Natural killer cell (primary cell): ENCODE data around the gene DUSP18. TPM values are rescaled to one million over a fixed set of nuclear protein-coding genes. Genes with fewer than 3 reads are reported as not detected.

Experiments used
- ATAC-seq, 3 donors: fragments of 150-1000 bp in 2 of 3; fragments of 200-7000 bp in 1 of 3; cut with Tn5 transposase; 1 replicate in 1 of 3; 2 replicates in 2 of 3; pipeline ENCODE4 v1.10.0; 2021; ENCODE audit warnings: mild to moderate bottlenecking in 2 of 3, moderate library complexity in 2 of 3
- DNase-seq, 2 donors: peaks; one replicate each; pipeline versions ENCODE4 v3.0.0 to v3.0.0-alpha.2; 2013 to 2021; ENCODE audit warnings: mixed read lengths in 1 of 2
- H3K27ac ChIP-seq: one replicate; pipeline ENCODE4 v1.5.1; 2013; ENCODE audit warnings: mild to moderate bottlenecking, low read length
- H3K27me3 ChIP-seq: one replicate; pipeline ENCODE4 v1.6.1; 2013; ENCODE audit warnings: low read length; ENCODE audit not compliant: control insufficient read depth, insufficient read depth
- H3K36me3 ChIP-seq: one replicate; pipeline ENCODE4 v1.6.1; 2013; ENCODE audit warnings: low read length; ENCODE audit not compliant: control insufficient read depth, insufficient read depth
- H3K4me1 ChIP-seq: one replicate; pipeline ENCODE4 v1.6.1; 2013; ENCODE audit warnings: low read length; ENCODE audit not compliant: control insufficient read depth, insufficient read depth
- H3K4me3 ChIP-seq: one replicate; pipeline ENCODE4 v1.5.1; 2013; ENCODE audit warnings: low read length
- H3K9me3 ChIP-seq: one replicate; pipeline ENCODE4 v1.6.1; 2013; ENCODE audit warnings: low read length; ENCODE audit not compliant: control insufficient read depth, insufficient read depth
- H3K27ac Mint-ChIP-seq, 2 donors: one replicate each; pipeline ENCODE4 v1.8.0; 2022; ENCODE audit warnings: mild to moderate bottlenecking in 2 of 2, mixed read lengths in 2 of 2, moderate library complexity in 1 of 2
- H3K27me3 Mint-ChIP-seq, 2 donors: one replicate each; pipeline ENCODE4 v1.8.0; 2022; ENCODE audit warnings: low read depth in 2 of 2, mixed read lengths in 2 of 2
- H3K36me3 Mint-ChIP-seq: one replicate; pipeline ENCODE4 v1.8.0; 2022; ENCODE audit warnings: mixed read lengths
- H3K4me1 Mint-ChIP-seq, 2 donors: one replicate each; pipeline ENCODE4 v1.8.0; 2022; ENCODE audit warnings: mixed read lengths in 2 of 2
- H3K4me3 Mint-ChIP-seq: one replicate; pipeline ENCODE4 v1.8.0; 2022; ENCODE audit warnings: mild to moderate bottlenecking, moderate library complexity, mixed read lengths
- H3K9me3 Mint-ChIP-seq, 2 donors: one replicate each; pipeline ENCODE4 v1.8.0; 2022; ENCODE audit warnings: mixed read lengths in 2 of 2
- CTCF ChIP-seq: fragments of 200-600 bp; IDR thresholded peaks from one replicate; pipeline ENCODE4 v1.8.0; 2022; ENCODE audit warnings: antibody characterized with exemption
- whole genome bisulfite sequencing: methylation state at CpG from one replicate; pipeline ENCODE4 v1.1.7; 2013; ENCODE audit warnings: missing lambda C conversion rate; ENCODE audit not compliant: insufficient coverage; 5-methylcytosine and 5-hydroxymethylcytosine counted together
- intact Hi-C: fragments of 100-400 bp; cut with micrococcal nuclease; formaldehyde crosslinking; loops from one replicate; pipeline ENCODE4 v1.14.2; 2022
- total RNA-seq, 4 donors: library from RNA; stranded (reverse); fragments of 120-200 nt in 1 of 4; gene quantifications; one replicate each; pipeline versions ENCODE4 v1.2.3 to v1.2.4, GENCODE V29; 2013 to 2022

Gene DUSP18
- total RNA-seq, 3 donors from 2014 or later (not counting 1 experiment from before 2014, with no cell fraction given): 10.2 to 12.8 (median 10.5) TPM

GRCh38 chr22:30701872-30702271 lies 34.2 kb upstream of the DUSP18 start:
- no peaks in the 10 kb centered on the region for H3K36me3 Mint-ChIP-seq
- H3K27ac Mint-ChIP-seq: no peak overlapping the region
- no peak overlapping the region for H3K27ac ChIP-seq
- ATAC-seq (no peak), DNase-seq (no peak)
- no peaks in the 10 kb centered on the region for H3K36me3 ChIP-seq
- no peaks in the 10 kb centered on the region for H3K27me3 ChIP-seq
- no peak for TF ChIP-seq CTCF
- no peaks in the 10 kb centered on the region for H3K9me3 ChIP-seq
- intact Hi-C loops: no loop called here
- no peak overlapping the region for H3K4me3 Mint-ChIP-seq
- WGBS: 100% methylated on average over 1 of the region's 1 CpG
- H3K4me1 Mint-ChIP-seq: peaks cover 0 to 6% of the 10 kb centered on the region in 2 donors
- H3K9me3 Mint-ChIP-seq: no peaks in the 10 kb centered on the region
- H3K4me1 ChIP-seq: peaks cover 3% of the 10 kb centered on the region
- peaks cover 0 to 13% of the 10 kb centered on the region in 2 donors for H3K27me3 Mint-ChIP-seq
- no peak overlapping the region for H3K4me3 ChIP-seq

GRCh38 chr22:30697975-30698374 lies 30.3 kb upstream of the DUSP18 start:
- no peaks in the 10 kb centered on the region for H3K9me3 ChIP-seq
- WGBS: 91% methylated on average over 7 of the region's 7 CpGs
- no peaks in the 10 kb centered on the region for H3K27me3 ChIP-seq
- no peak overlapping the region for H3K4me3 Mint-ChIP-seq
- H3K27ac ChIP-seq: no peak overlapping the region
- no peaks in the 10 kb centered on the region for H3K9me3 Mint-ChIP-seq
- no peak for ATAC-seq
- no peak overlapping the region for H3K27ac Mint-ChIP-seq
- no peak for TF ChIP-seq CTCF
- no peak for DNase-seq
- intact Hi-C loops: no loop called here
- H3K4me1 ChIP-seq: peaks cover 13% of the 10 kb centered on the region
- H3K36me3 ChIP-seq: no peaks in the 10 kb centered on the region
- H3K36me3 Mint-ChIP-seq: no peaks in the 10 kb centered on the region
- no peaks in the 10 kb centered on the region for H3K4me1 Mint-ChIP-seq
- no peak overlapping the region for H3K4me3 ChIP-seq
- peaks cover 7 to 30% of the 10 kb centered on the region in 2 donors for H3K27me3 Mint-ChIP-seq

GRCh38 chr22:30695871-30696655 lies 28.4 kb upstream of the DUSP18 start:
- Mint-ChIP-seq H3K4me1 (no peaks in the 10 kb centered on the region), H3K4me3 (peak overlapping the region; percentile 79), H3K27ac (no peak overlapping the region), H3K9me3 (no peaks in the 10 kb centered on the region), H3K36me3 (no peaks in the 10 kb centered on the region), H3K27me3 (peaks cover 15 to 34% of the 10 kb centered on the region in 2 donors)
- Histone ChIP-seq H3K27me3 (no peaks in the 10 kb centered on the region), H3K9me3 (no peaks in the 10 kb centered on the region), H3K4me3 (no peak overlapping the region), H3K4me1 (peaks cover 13% of the 10 kb centered on the region), H3K36me3 (no peaks in the 10 kb centered on the region), H3K27ac (no peak overlapping the region)
- no peak for ATAC-seq
- no peak for DNase-seq
- no peak for TF ChIP-seq CTCF
- 91% methylated on average over 7 of the region's 7 CpGs for WGBS
- intact Hi-C loops: no loop called here
